ENCODE measurements around the gene NFATC1. TPM values are rescaled to one million over a fixed set of nuclear protein-coding genes. Genes with fewer than 3 reads are reported as not detected.

NFATC1 gene
- polyA plus RNA-seq, 1 donor from 2014 or later: 0.37 TPM

DNA sequence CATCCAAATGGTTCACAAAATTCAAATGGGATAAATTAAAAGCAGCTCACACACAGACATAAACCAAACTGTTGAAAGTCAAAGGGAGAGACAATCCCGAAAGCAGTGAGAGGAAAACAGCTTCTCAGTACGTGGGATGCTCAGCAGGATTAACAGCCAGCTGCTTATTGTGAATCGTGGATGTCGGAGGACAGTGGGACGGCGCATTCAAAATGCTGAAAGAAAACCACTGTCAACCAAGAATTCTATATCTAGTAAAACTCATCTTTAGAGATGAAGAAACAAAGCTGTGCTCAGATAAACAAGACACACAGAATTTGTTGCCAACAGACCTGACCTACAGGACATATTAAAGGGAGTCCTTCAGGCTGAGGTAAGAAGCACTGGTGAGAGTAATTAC is 102.9 kb downstream of the NFATC1 start:
- Histone ChIP-seq H3F3A (ENCODE audit: insufficient read depth, low read length, poor library complexity, severe bottlenecking) (no peaks in the 10 kb centered on the region), H3K27me3 (ENCODE audit: insufficient read depth, low read depth, low read length) (no peaks in the 10 kb centered on the region), H4K20me1 (ENCODE audit: insufficient read depth) (no peaks in the 10 kb centered on the region), H3K79me2 (replicated peaks; ENCODE audit: insufficient read depth, low read length) (no peaks in the 10 kb centered on the region), H3K9ac (ENCODE audit: low read length) (no peak overlapping the region), H3K36me3 (ENCODE audit: insufficient read depth, low read length) (no peaks in the 10 kb centered on the region), H3K4me3 (ENCODE audit: low read length) (no peak overlapping the region), H2AFZ (ENCODE audit: low read depth, low read length) (no peak overlapping the region), H3K4me2 (ENCODE audit: low read length) (no peak overlapping the region), H3K9me2 (ENCODE audit: insufficient read depth, low read length) (no peaks in the 10 kb centered on the region), H3K27ac (ENCODE audit: low read length) (no peak overlapping the region), H3K9me3 (ENCODE audit: low read length) (no peaks in the 10 kb centered on the region)
- TF ChIP-seq MXI1 (conservative IDR thresholded peaks at IDR 0.05; ENCODE audit: poor library complexity, severe bottlenecking): no peak
- no peak for TF ChIP-seq POLR2AphosphoS5 (IDR thresholded peaks at IDR 0.05)
- TF ChIP-seq SMC3 (conservative IDR thresholded peaks at IDR 0.05; ENCODE audit: poor library complexity): no peak
- TF ChIP-seq TAF1 (IDR thresholded peaks at IDR 0.05; ENCODE audit: low read depth): no peak
- no peak for TF ChIP-seq RAD21 (conservative IDR thresholded peaks at IDR 0.05)
- TF ChIP-seq, protein P1, sequence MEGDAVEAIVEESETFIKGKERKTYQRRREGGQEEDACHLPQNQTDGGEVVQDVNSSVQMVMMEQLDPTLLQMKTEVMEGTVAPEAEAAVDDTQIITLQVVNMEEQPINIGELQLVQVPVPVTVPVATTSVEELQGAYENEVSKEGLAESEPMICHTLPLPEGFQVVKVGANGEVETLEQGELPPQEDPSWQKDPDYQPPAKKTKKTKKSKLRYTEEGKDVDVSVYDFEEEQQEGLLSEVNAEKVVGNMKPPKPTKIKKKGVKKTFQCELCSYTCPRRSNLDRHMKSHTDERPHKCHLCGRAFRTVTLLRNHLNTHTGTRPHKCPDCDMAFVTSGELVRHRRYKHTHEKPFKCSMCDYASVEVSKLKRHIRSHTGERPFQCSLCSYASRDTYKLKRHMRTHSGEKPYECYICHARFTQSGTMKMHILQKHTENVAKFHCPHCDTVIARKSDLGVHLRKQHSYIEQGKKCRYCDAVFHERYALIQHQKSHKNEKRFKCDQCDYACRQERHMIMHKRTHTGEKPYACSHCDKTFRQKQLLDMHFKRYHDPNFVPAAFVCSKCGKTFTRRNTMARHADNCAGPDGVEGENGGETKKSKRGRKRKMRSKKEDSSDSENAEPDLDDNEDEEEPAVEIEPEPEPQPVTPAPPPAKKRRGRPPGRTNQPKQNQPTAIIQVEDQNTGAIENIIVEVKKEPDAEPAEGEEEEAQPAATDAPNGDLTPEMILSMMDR (IDR thresholded peaks at IDR 0.05; ENCODE audit: poor library complexity, severe bottlenecking): no peak
- no peak for TF ChIP-seq EP300 (conservative IDR thresholded peaks at IDR 0.05; ENCODE audit: poor library complexity, severe bottlenecking)
- TF ChIP-seq, protein P2, sequence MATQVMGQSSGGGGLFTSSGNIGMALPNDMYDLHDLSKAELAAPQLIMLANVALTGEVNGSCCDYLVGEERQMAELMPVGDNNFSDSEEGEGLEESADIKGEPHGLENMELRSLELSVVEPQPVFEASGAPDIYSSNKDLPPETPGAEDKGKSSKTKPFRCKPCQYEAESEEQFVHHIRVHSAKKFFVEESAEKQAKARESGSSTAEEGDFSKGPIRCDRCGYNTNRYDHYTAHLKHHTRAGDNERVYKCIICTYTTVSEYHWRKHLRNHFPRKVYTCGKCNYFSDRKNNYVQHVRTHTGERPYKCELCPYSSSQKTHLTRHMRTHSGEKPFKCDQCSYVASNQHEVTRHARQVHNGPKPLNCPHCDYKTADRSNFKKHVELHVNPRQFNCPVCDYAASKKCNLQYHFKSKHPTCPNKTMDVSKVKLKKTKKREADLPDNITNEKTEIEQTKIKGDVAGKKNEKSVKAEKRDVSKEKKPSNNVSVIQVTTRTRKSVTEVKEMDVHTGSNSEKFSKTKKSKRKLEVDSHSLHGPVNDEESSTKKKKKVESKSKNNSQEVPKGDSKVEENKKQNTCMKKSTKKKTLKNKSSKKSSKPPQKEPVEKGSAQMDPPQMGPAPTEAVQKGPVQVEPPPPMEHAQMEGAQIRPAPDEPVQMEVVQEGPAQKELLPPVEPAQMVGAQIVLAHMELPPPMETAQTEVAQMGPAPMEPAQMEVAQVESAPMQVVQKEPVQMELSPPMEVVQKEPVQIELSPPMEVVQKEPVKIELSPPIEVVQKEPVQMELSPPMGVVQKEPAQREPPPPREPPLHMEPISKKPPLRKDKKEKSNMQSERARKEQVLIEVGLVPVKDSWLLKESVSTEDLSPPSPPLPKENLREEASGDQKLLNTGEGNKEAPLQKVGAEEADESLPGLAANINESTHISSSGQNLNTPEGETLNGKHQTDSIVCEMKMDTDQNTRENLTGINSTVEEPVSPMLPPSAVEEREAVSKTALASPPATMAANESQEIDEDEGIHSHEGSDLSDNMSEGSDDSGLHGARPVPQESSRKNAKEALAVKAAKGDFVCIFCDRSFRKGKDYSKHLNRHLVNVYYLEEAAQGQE (IDR thresholded peaks at IDR 0.05; ENCODE audit: borderline replicate concordance): no peak
- TF ChIP-seq EZH2 (IDR thresholded peaks at IDR 0.05; ENCODE audit: borderline replicate concordance, insufficient read depth, low read length, poor library complexity, severe bottlenecking): no peak

DNA sequence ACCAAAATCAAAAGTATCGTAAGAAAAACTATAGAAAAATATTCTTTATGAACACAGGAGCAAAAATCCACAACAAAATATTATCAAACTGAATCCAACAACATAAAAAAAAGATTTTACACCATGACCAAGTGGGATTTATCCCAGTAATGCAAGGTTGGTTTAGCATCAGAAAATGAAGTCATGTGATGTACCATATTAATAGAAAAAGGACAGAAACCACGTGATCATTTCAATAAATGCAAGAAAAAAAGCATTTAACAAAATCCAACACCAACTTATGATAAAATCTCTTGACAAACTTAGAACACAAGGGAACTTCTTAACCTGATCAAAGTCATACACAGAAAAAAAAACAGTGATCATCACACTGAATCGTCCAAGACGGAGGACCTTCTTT is 105.3 kb downstream of the NFATC1 start:
- Histone ChIP-seq H3K9ac (ENCODE audit: low read length) (no peak overlapping the region), H3K4me3 (ENCODE audit: low read length) (no peak overlapping the region), H3K4me2 (ENCODE audit: low read length) (no peak overlapping the region), H3K27me3 (ENCODE audit: insufficient read depth, low read depth, low read length) (no peaks in the 10 kb centered on the region), H2AFZ (ENCODE audit: low read depth, low read length) (no peak overlapping the region), H3F3A (ENCODE audit: insufficient read depth, low read length, poor library complexity, severe bottlenecking) (no peaks in the 10 kb centered on the region), H4K20me1 (ENCODE audit: insufficient read depth) (no peaks in the 10 kb centered on the region), H3K9me2 (ENCODE audit: insufficient read depth, low read length) (no peaks in the 10 kb centered on the region), H3K36me3 (ENCODE audit: insufficient read depth, low read length) (no peaks in the 10 kb centered on the region), H3K27ac (ENCODE audit: low read length) (no peak overlapping the region), H3K9me3 (ENCODE audit: low read length) (no peaks in the 10 kb centered on the region), H3K79me2 (replicated peaks; ENCODE audit: insufficient read depth, low read length) (no peaks in the 10 kb centered on the region)
- no peak for TF ChIP-seq SMC3 (conservative IDR thresholded peaks at IDR 0.05; ENCODE audit: poor library complexity)
- TF ChIP-seq POLR2AphosphoS5 (IDR thresholded peaks at IDR 0.05): no peak
- TF ChIP-seq RAD21 (conservative IDR thresholded peaks at IDR 0.05): no peak

DNA sequence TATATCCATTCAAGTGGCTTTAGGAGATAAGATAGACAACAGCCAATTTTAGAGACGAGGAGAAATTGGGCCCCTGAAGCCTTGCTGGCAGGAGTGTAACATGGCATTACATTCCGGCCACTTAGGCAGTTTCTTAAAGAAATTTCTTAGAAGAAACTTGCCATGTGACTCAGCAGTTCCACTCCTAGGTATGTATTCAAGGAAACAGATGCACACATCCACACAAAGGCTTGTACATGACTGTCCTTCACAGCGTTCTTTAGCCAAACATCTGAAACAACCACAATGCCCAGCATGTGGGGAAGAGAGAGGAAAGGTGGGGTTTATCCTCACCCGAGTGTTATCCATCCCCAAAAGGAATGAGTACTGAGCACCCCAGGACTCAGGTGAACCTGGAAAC is 107.1 kb downstream of the NFATC1 start:
- Histone ChIP-seq H3K27me3 (ENCODE audit: insufficient read depth, low read depth, low read length) (no peaks in the 10 kb centered on the region), H3K9me2 (ENCODE audit: insufficient read depth, low read length) (no peaks in the 10 kb centered on the region), H3K79me2 (replicated peaks; ENCODE audit: insufficient read depth, low read length) (no peaks in the 10 kb centered on the region), H3K4me2 (ENCODE audit: low read length) (no peak overlapping the region), H3K9ac (ENCODE audit: low read length) (no peak overlapping the region), H3F3A (ENCODE audit: insufficient read depth, low read length, poor library complexity, severe bottlenecking) (no peaks in the 10 kb centered on the region), H3K4me3 (ENCODE audit: low read length) (no peak overlapping the region), H3K27ac (ENCODE audit: low read length) (no peak overlapping the region), H3K9me3 (ENCODE audit: low read length) (no peaks in the 10 kb centered on the region), H4K20me1 (ENCODE audit: insufficient read depth) (no peaks in the 10 kb centered on the region), H2AFZ (ENCODE audit: low read depth, low read length) (no peak overlapping the region), H3K36me3 (ENCODE audit: insufficient read depth, low read length) (no peaks in the 10 kb centered on the region)
- TF ChIP-seq EP300 (conservative IDR thresholded peaks at IDR 0.05; ENCODE audit: poor library complexity, severe bottlenecking): no peak
- TF ChIP-seq, protein P1 (IDR thresholded peaks at IDR 0.05; ENCODE audit: poor library complexity, severe bottlenecking): no peak
- no peak for TF ChIP-seq EZH2 (IDR thresholded peaks at IDR 0.05; ENCODE audit: borderline replicate concordance, insufficient read depth, low read length, poor library complexity, severe bottlenecking)
- TF ChIP-seq TAF1 (IDR thresholded peaks at IDR 0.05; ENCODE audit: low read depth): no peak
- TF ChIP-seq, protein P2 (IDR thresholded peaks at IDR 0.05; ENCODE audit: borderline replicate concordance): no peak
